ENCODE measurements around the gene MORC3. TPM values are rescaled to one million over a fixed set of nuclear protein-coding genes. Genes with fewer than 3 reads are reported as not detected.

The MORC3 gene
- total and polyA plus RNA-seq, 9 of the 15 experiments (the other 6 are each of a cell fraction or from before 2014, with no cell fraction given) = 12.7 to 53.7 (median 36.0) TPM

GRCh38 chr21:36322083-36322424 lies 2.1 kb downstream of the MORC3 start:
- peaks cover 22% of the 10 kb centered on the region for H4K20me1 ChIP-seq (replicated peaks; ENCODE audit: control insufficient read depth, insufficient read depth, low read length)
- intact Hi-C loops (cut with micrococcal nuclease) (no loop called here), in situ Hi-C loops (cut with MboI) (no loop called here)
- POLR2A ChIA-PET = interaction anchor here (1.1 to 2.2 kb wide), 5 partner anchors 11 to 58 kb away, joined by 4 to 7 read pairs (median 6); no protein-coding TSS in a partner anchor
- peak overlapping the region; percentile 71 to 92; a peak in 3 of 4 replicates for H3K9ac ChIP-seq (ENCODE audit: insufficient read depth in 1 of 2, low read depth in 2 of 2, low read length in 2 of 2)
- H3K4me1 ChIP-seq (replicated peaks in 1 of 2; ENCODE audit: control insufficient read depth in 2 of 2, insufficient read depth in 2 of 2, low read length in 2 of 2) = peaks cover 10 to 28% of the 10 kb centered on the region in 2 experiments; a peak in 4 of 5 replicates
- BruUV-seq (replicated peaks) = no TSS peak
- WGBS (ENCODE audit: insufficient coverage, low coverage, missing lambda C conversion rate) = 2% methylated on average over 2 of the region's 2 CpGs
- peak overlapping the region; percentile 92 for H3K4me2 ChIP-seq (ENCODE audit: insufficient read depth, low read length)
- ATAC-seq (no peak), FAIRE-seq (no peak), DNase-seq (ENCODE audit: extremely low read depth in 1 of 4, low spot score in 3 of 4) (no peak)
- no peaks in the 10 kb centered on the region for H3K9me3 ChIP-seq (replicated peaks; ENCODE audit: control insufficient read depth, insufficient read depth, low read depth, low read length)
- peaks cover 28% of the 10 kb centered on the region for H3K36me3 ChIP-seq (ENCODE audit: control insufficient read depth, insufficient read depth, low read length)
- H2AFZ ChIP-seq (ENCODE audit: low read depth, low read length) = no peak overlapping the region
- H3K79me2 ChIP-seq (ENCODE audit: control insufficient read depth, insufficient read depth, low read length) = peaks cover 68% of the 10 kb centered on the region
- peak overlapping the region; percentile 97 for H3K27ac ChIP-seq (ENCODE audit: extremely low read depth, low read depth, low read length)
- H3K9me1 ChIP-seq (ENCODE audit: control insufficient read depth, insufficient read depth, low read length) = no peaks in the 10 kb centered on the region
- CTCF ChIA-PET (ENCODE audit: low intra/inter-chr PET ratio) = no interaction called here
- no peak for TF ChIP-seq JUNB (CRISPR knock-in tag; conservative IDR thresholded peaks at IDR 0.05)
- TF ChIP-seq USF2 (CRISPR knock-in tag; IDR thresholded peaks at IDR 0.05) = no peak
- TF ChIP-seq ZNF175 (CRISPR knock-in tag; IDR thresholded peaks at IDR 0.05; ENCODE audit: low read depth) = no peak
- no peak for TF ChIP-seq ETV1 (tag; conservative IDR thresholded peaks at IDR 0.05; ENCODE audit: low read depth)
- TF ChIP-seq, protein P1, sequence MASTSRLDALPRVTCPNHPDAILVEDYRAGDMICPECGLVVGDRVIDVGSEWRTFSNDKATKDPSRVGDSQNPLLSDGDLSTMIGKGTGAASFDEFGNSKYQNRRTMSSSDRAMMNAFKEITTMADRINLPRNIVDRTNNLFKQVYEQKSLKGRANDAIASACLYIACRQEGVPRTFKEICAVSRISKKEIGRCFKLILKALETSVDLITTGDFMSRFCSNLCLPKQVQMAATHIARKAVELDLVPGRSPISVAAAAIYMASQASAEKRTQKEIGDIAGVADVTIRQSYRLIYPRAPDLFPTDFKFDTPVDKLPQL (IDR thresholded peaks at IDR 0.05; ENCODE audit: extremely low read depth, insufficient read length) = no peak
- TF ChIP-seq NFIC (IDR thresholded peaks at IDR 0.05) = peak; percentile 80
- TF ChIP-seq RUNX1 (IDR thresholded peaks at IDR 0.05; ENCODE audit: low read depth) = no peak
- TF ChIP-seq, protein P2, sequence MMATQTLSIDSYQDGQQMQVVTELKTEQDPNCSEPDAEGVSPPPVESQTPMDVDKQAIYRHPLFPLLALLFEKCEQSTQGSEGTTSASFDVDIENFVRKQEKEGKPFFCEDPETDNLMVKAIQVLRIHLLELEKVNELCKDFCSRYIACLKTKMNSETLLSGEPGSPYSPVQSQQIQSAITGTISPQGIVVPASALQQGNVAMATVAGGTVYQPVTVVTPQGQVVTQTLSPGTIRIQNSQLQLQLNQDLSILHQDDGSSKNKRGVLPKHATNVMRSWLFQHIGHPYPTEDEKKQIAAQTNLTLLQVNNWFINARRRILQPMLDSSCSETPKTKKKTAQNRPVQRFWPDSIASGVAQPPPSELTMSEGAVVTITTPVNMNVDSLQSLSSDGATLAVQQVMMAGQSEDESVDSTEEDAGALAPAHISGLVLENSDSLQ (IDR thresholded peaks at IDR 0.05) = 0 out of 2 replicates have a peak, but pooled peaks have one; percentile 2
- no peak for TF ChIP-seq JUND (IDR thresholded peaks at IDR 0.05; ENCODE audit: borderline replicate concordance, low read depth, low read length)
- TF ChIP-seq JUND (tag; IDR thresholded peaks at IDR 0.05; ENCODE audit: borderline replicate concordance, low read depth, low read length) = no peak
- TF ChIP-seq MAZ (CRISPR knock-in tag; conservative IDR thresholded peaks at IDR 0.05 in 1 of 2, IDR thresholded peaks at IDR 0.05 in 1 of 2) = no peak
- TF ChIP-seq POLR2G (IDR thresholded peaks at IDR 0.05; ENCODE audit: low read depth, low read length) = no peak
- TF ChIP-seq, protein P3, sequence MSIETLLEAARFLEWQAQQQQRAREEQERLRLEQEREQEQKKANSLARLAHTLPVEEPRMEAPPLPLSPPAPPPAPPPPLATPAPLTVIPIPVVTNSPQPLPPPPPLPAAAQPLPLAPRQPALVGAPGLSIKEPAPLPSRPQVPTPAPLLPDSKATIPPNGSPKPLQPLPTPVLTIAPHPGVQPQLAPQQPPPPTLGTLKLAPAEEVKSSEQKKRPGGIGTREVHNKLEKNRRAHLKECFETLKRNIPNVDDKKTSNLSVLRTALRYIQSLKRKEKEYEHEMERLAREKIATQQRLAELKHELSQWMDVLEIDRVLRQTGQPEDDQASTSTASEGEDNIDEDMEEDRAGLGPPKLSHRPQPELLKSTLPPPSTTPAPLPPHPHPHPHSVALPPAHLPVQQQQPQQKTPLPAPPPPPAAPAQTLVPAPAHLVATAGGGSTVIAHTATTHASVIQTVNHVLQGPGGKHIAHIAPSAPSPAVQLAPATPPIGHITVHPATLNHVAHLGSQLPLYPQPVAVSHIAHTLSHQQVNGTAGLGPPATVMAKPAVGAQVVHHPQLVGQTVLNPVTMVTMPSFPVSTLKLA (conservative IDR thresholded peaks at IDR 0.05) = peak in 1 of 2 experiments; percentile 3; a peak in 1 of 4 replicates
- TF ChIP-seq POLR2B (IDR thresholded peaks at IDR 0.05; ENCODE audit: low read depth, partially characterized antibody) = no peak
- no peak for TF ChIP-seq CBFA2T3 (IDR thresholded peaks at IDR 0.05)
- H3K4me3 ChIP-seq = peak overlapping the region; percentile 95
- no peaks in the 10 kb centered on the region for H3K27me3 ChIP-seq (ENCODE audit: control insufficient read depth in 2 of 2, insufficient read depth in 2 of 2, low read length in 2 of 2)
